HG02610 (cell line): ENCODE results near the gene KIFAP3.
"Not testable (repeated sequence)": the region's sequence is repeated elsewhere in the genome, so short reads cannot be mapped to it uniquely, and the experiment has no call there.

Experiments used
- ATAC-seq: cut with Tn5 transposase; IDR thresholded peaks from one replicate; pipeline ENCODE4 v1.9.1; 2021; ENCODE audit warnings: mild to moderate bottlenecking, moderate library complexity; ENCODE audit not compliant: unreplicated experiment

The KIFAP3 gene

GRCh38 chr1:170064821-170065220 lies 9.7 kb downstream of the KIFAP3 start:
- no peak for ATAC-seq

- no peak for ATAC-seq
These were observed 11.2 kb downstream of the KIFAP3 start for GRCh38 chr1:170063109-170063826.

- not testable (repeated sequence) for ATAC-seq
These were observed 12.8 kb downstream of the KIFAP3 start for GRCh38 chr1:170061676-170062075.

DNA sequence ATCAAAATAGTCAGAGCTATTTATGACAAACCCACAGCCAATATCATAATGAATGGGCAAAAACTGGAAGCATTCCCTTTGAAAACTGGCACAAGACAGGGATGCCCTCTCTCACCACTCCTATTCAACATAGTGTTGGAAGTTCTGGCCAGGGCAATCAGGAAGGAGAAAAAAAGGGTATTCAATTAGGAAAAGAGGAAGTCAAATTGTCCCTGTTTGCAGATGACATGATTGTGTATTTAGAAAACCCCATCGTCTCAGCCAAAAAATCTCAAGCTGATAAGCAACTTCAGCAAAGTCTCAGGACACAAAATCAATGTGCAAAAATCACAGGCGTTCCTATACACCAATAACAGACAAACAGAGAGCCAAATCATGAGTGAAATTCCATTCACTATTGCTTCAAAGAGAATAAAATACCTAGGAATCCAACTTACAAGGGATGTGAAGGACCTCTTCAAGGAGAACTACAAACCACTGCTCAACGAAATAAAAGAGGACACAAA lies 14.4 kb downstream of the KIFAP3 start:
- ATAC-seq = not testable (repeated sequence)

- ATAC-seq = no peak
These were observed 25.2 kb downstream of the KIFAP3 start for GRCh38 chr1:170049176-170049800.

GRCh38 chr1:170048515-170048914 lies 26.0 kb downstream of the KIFAP3 start:
- no peak for ATAC-seq

- ATAC-seq = no peak
These were observed 30.3 kb downstream of the KIFAP3 start for GRCh38 chr1:170044187-170044586.

GRCh38 chr1:170041423-170042192 lies 32.9 kb downstream of the KIFAP3 start:
- ATAC-seq = no peak

GRCh38 chr1:170032531-170033280 lies 41.8 kb downstream of the KIFAP3 start:
- no peak for ATAC-seq

GRCh38 chr1:170030212-170030611 lies 44.3 kb downstream of the KIFAP3 start:
- ATAC-seq = no peak

GRCh38 chr1:170027760-170028159 lies 46.7 kb downstream of the KIFAP3 start:
- ATAC-seq = no peak

DNA sequence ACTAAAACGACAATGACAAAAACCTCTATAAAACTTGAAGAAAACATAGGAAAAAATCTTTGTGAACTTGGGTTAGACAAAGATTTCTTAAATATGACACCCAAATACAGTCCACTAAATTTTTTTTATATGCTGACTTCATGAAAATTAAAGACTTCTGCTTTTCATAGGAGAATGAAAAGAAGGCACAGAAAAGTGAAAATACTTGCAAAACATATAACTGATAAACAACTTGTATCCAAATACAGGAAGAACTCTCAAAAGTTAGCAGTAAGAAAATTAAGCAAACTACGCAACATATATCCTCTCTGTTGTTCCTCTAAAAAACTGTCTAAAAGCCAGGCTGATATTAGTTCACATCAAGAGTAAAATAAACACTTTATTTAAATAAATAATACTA lies 53.6 kb downstream of the KIFAP3 start:
- ATAC-seq = no peak

GRCh38 chr1:170017478-170017877 lies 57.0 kb downstream of the KIFAP3 start:
- no peak for ATAC-seq

DNA sequence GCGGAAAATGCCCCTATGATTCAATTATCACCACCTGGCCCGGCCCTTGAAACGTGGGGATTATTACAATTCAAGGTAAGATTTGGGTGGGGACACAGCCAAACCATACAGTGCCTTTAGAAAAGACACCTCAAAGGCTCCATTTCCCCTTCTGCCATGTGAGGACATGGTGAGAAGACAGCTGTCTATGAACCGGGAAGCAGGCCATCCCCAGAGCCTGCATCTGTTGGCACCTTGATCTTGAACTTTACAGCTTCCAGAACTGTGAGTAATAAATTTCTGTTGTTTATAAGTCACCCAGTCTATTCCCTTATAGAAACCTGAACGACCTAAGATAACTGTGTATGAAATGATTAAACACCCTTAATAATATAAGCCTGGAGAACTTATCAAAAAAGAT lies 61.6 kb downstream of the KIFAP3 start:
- no peak for ATAC-seq

- no peak for ATAC-seq
These were observed 64.1 kb downstream of the KIFAP3 start for GRCh38 chr1:170010443-170010842.

GRCh38 chr1:170009551-170009950 lies 64.9 kb downstream of the KIFAP3 start:
- no peak for ATAC-seq

GRCh38 chr1:170008745-170009144 lies 65.8 kb downstream of the KIFAP3 start:
- ATAC-seq = not testable (repeated sequence)

DNA sequence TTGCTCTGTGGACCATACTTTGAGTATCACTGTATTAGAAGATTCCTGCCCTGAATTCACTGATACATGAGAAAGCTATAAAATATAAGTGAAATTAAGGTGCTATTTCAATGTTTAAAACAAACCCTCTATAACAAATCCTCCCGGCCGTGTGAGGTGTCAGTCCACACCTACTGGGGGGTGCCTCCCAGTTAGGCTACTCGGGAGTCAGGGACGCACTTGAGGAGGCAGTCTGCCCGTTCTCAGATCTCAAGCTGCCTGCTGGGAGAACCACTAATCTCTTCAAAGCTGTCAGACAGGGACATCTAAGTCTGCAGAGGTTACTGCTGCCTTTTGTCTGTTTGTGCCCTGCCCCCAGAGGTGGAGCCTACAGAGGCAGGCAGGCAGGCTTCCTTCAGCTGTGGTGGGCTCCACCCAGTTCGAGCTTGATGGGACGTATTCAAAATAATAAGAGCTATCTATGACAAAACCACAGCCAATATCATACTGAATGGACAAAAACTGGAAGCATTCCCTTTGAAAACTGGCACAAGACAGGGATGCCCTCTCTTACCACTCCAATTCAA lies 71.1 kb downstream of the KIFAP3 start:
- not testable (repeated sequence) for ATAC-seq

GRCh38 chr1:170001266-170001665 lies 73.2 kb downstream of the KIFAP3 start:
- ATAC-seq = no peak

DNA sequence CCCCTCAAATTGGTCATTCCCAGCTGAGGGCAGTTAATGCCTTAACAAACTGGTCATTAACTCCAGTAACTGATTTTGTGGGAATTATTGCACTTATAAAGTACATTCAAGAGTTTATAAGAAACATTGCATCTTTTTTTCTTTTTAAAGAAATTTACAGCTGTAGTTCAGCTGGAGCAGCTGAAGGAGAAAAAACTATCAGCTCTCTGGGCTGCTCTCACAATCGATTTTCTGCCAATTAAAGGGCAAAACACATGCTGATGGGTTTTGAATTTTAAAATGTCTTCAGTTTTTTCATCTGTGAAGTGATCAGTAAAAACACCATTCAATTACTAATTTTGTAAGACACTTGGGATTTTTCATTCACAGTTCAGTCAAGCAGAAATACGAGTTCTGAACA lies 74.7 kb downstream of the KIFAP3 start:
- ATAC-seq = no peak

DNA sequence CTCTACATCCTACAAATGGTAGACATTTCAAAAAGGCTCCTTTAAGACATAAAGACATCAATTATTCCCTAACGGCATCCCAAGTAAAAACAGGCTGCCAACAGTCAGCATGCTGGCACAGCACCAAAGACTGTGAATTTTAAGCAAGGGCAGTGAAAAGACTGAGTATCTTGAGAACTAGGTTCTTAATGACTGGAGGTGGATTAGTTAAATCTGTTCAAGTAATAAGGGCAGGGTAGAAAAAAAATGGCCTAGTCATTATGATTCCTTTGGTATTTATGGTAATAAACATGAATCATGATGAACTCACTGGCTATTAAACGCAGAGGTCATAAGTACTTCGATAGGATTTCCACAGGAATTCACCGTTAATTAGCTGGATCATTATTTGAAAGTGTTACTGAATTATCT lies 75.2 kb downstream of the KIFAP3 start:
- no peak for ATAC-seq
